Transverse colon (tissue), 4 donors: Measurements from ENCODE around the gene MAST4.

Experiments used
- CTCF ChIP-seq, 5 experiments: fragments of 200-600 bp in 3 of 5; fragments of 450-650 bp in 2 of 5; sonication (generic) in 3 of 5; IDR thresholded peaks; 1 replicate in 2 of 5; 2 replicates in 3 of 5; pipeline ENCODE4 v1.5.1; 2016 to 2017; ENCODE audit warnings: antibody characterized with exemption in 5 of 5, inconsistent platforms in 3 of 5, mild to moderate bottlenecking in 2 of 5, moderate library complexity in 1 of 5
- EP300 ChIP-seq: sonication (generic); formaldehyde crosslinking; IDR thresholded peaks from one replicate; pipeline ENCODE4 v1.6.1; 2017; ENCODE audit warnings: antibody characterized with exemption, low read depth
- POLR2A ChIP-seq: fragments of 450-650 bp; IDR thresholded peaks from one replicate; pipeline ENCODE4 v1.6.1; 2016; ENCODE audit warnings: antibody characterized with exemption, mild to moderate bottlenecking, moderate library complexity
- POLR2AphosphoS5 ChIP-seq, 3 donors: sonication (generic); formaldehyde crosslinking; IDR thresholded peaks; one replicate each; pipeline ENCODE4 v1.6.1; 2016; ENCODE audit warnings: antibody characterized with exemption in 3 of 3

DNA sequence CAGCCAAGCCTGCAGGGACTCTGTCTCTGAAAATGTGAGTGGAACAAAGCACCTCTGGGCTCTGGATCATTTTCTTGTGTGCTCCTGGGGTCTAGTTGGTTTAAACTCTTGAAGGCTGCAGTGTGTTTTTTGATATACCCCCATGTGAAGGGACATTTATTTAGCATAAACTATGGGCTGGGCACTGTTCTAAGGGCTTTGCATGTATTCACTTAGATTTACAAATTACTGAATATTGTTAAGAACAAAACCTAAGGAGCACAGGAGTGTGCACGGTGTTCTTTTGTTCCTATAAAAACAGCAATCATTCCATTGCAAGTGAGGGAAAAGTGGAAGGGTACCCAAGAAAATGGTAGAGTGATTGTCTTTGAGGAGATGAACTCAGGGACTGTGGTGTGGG is 620.4 kb downstream of the MAST4 start:
- TF ChIP-seq EP300 (no peak), CTCF (IDR thresholded peaks at IDR 0.05) (no peak), POLR2AphosphoS5 (IDR thresholded peaks at IDR 0.05) (no peak), POLR2A (no peak)
